NCI-H82 (cell line): ENCODE data around the gene TAGLN.
"Not testable (repeated sequence)": the region's sequence is repeated elsewhere in the genome, so short reads cannot be mapped to it uniquely, and the experiment has no call there.

Source experiments
- DNase-seq: peaks from one replicate; lab custom pipeline; 2025; lab: John Stamatoyannopoulos, UW

The TAGLN gene

DNA sequence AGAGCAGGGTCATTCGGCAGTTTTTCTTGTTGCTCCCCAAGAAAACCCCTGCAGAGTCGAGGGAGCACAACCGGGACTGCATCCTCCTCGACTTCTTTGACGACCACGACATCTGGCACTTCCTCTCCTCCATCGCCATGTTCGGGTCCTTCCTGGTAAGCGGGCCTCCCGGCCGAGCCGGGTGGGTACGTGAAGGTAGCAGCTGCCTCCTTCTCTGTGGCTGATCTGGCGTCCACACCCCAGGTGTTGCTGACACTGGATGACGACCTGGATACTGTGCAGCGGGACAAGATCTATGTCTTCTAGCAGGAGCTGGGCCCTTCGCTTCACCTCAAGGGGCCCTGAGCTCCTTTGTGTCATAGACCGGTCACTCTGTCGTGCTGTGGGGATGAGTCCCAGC lies 3.4 kb upstream of the TAGLN start:
- no peak for DNase-seq

DNA sequence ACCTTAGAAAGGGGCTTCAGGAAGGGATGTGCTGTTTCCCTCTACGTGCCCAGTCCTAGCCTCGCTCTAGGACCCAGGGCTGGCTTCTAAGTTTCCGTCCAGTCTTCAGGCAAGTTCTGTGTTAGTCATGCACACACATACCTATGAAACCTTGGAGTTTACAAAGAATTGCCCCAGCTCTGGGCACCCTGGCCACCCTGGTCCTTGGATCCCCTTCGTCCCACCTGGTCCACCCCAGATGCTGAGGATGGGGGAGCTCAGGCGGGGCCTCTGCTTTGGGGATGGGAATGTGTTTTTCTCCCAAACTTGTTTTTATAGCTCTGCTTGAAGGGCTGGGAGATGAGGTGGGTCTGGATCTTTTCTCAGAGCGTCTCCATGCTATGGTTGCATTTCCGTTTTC lies 2.2 kb upstream of the TAGLN start:
- no peak for DNase-seq

DNA sequence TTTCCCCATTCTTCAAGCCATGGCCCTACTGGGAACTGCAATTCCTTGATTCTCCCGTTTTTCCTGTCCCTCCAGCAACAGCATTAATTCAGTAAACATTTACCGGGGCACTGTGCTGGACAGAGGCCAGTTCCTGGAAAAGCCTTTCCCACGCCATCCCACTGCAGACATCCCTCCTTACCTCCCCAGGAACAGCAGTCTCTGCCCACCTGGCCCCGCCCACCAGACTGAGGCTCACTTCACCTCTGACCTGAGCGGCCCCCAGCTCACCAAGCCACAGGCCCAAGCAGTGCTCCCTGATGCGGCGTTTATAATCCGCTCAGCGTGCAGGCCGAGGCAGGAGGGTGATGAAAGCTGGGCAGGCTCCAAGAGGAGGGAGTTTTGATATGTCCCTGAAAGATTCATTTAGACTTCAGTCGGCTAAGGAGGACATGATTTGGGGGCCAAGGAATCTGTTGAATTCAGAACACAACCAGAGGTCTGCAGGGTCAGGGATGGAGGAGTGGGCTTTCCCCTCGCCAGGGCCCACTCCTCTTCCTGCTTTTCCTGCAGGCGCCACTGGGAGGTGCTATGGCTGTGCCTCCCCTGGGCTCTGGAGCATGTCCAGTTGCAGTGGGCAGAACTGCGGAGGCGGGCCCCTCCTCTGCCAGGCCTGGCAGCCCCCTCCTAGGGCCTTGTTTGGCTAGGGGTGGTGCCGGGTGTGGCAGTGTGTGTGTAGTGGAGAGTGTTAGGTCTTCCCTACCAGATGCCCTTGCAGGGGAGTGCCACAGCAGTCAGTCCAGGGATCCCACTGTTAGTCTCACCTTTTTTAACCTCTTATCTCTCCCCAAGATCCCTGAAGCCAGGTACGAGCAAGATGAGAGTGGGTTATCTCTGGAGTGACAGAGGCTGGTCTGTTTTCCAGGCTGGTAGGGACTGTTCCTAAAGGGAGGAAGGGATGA lies 1.4 kb upstream of the TAGLN start:
- DNase-seq = peak; percentile 19

DNA sequence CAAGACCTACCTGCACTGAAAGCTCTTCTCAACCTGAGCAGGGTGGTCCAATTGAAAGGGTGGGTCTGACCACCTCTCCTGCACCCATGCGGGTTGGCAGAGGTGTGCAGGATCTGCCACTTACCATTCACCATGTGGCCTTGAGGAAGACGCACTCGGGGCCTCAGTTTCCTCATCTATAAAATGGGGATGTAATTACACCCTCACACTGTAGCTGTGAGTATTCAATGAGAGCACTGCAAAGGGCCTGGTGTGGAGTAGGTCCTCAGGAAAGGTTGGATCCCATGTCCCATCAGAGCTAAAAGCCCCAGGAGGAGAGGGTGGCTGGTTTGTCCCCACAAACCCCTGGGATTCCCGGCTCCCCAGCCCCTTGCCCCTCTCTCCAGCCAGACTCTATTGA lies 557 bp upstream of the TAGLN start:
- DNase-seq = no peak

DNA sequence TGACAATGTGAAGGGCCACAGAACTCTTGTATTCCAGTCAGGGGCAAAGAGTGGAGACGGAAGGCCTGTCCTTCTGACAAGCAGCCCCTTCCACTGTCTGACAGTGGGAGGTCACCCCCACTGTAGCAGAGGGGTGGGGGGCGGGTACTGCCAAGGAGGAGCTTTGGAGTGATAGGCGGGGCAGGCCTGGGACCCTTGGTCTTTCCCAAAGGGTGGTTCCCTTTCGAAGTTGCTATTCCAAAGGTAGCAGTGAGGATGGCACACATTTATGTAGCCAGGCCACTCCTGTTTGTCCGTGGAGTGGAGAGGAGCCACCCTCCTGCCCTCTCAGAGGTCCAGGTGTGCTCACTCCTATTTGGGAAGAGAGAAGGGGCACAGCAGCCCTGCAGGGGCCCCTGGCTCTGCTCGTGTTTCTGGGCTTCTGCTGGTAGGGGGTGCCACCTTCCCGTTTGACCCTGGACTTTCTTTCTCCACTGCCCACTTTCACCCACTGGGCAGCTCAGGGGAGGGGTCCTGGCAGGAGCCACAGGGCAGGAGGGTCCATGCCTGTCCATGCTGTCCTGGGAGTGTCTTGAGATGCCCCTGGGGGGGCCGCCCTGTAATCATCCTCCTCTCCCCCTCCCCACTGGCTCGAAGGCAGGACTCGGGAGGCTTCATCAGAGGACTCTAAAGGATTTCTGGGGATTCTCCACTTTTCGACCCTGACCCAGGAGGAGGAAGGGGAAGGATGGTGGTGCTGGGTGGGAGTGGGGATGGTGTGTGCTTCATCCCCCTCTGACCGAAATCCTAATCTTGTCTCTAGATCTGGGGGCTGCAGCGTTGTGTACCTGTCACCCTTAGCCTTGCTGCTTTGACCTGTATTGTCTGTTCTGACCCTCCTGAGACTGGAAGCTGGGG lies 994 bp downstream of the TAGLN start:
- no peak for DNase-seq

DNA sequence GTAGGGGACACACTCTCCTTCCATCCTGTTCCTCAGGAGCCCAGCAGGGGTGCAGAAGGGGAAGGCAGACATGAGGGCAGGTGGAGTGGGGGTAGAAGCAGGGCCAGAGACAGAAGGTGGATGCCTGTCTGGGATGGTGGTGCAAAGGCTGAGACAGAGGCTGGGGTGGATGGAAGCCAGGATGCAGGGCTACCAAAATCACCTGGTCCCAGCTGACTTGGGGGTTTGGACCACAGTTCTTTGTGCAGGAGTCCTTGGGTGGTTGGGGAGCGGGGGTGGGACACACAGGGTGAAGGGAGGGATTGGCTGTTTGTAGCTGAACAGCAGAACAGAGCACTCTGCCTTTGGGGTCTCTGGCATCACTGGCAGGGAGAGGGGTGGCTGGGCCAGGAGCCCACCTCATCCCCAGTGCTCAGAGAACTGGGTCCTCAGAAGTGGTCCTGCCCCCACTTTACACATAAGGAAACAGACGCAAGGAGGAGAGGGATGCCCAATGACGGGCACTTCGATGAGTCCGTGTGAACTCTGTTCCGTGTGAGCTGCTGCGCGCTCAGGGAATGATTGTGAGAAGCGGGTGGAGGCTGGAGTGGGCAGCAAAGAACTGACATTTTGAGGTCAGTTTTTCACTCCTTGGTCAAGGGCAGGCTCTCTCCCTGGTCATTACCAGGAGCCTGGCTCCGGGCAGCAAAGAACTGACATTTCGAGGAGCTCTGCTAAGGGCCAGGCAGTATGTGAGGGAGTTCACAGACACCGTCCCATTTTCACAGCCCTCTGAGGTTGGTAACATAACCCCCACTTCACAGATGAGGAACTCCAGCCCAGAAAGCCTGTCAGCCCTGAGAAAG lies 1.9 kb downstream of the TAGLN start:
- DNase-seq = no peak

DNA sequence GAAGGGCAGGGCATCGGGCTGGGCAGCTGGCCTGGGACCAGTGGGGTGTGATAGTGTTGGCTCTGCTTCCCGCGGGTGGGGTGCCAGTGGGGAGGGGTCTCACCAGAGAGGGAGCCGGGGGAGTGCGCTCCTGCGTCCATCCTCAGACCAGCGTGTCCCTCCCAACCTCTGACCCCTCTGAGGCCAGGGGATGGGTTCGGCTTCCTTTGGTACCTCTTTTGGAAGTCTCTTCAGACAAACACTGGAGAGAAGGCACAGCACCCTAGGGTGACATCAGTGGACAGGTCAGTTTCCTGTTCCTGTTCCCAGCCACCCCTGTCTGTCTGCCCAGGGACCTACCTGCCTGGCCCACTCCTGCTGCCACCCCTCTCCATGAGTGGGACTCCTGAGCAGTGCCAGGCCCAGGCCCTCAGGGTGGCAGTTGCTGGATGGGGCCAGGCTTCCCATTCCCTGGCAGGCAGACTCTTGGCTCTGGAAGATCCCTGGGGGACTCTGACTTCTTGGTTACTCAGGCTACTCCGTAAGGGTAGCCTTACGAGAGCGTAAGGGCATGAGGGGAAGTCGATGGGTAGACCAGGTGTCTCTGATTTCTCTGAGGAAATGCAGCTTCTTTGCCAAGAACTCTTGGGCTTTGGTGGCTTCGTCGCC lies 2.6 kb downstream of the TAGLN start:
- no peak for DNase-seq

DNA sequence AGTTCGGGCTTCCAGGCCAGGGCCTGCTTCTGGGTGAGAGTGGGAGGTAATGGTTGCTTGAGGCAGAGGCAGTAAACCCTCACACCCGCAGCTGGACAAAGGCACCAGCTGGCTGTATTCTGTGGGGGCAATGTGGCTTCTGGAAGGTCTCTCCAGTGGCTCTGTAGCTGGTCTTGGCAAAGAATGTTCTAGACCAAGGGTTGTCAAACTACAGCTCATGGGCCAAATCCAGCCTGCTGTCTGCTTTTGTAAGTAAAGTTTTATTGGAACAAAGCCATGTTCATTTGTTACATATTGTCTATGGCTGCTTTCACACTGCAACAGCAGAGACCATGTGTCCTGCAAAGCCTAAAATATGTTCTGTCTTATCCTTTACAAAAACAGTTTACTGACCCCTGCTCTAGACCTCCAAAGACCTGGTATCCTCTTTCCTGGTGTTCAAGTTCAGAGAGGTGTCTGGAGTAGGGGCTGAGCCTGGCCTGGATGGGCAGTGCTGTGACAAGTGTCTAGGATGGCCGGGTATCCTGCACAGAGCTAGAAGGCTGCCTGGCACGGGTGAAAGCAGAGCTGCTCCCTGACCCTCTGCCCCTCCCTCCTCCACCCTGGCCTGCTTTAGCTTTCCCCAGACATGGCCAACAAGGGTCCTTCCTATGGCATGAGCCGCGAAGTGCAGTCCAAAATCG lies 3.4 kb downstream of the TAGLN start:
- no peak for DNase-seq

DNA sequence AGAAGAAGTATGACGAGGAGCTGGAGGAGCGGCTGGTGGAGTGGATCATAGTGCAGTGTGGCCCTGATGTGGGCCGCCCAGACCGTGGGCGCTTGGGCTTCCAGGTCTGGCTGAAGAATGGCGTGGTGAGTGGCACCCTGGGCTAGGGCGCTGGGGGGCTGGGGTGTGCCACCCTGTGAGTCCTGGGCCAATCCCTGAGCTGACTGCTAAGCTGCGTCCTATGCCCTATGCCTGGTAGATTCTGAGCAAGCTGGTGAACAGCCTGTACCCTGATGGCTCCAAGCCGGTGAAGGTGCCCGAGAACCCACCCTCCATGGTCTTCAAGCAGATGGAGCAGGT lies 3.9 kb downstream of the TAGLN start:
- DNase-seq = no peak

DNA sequence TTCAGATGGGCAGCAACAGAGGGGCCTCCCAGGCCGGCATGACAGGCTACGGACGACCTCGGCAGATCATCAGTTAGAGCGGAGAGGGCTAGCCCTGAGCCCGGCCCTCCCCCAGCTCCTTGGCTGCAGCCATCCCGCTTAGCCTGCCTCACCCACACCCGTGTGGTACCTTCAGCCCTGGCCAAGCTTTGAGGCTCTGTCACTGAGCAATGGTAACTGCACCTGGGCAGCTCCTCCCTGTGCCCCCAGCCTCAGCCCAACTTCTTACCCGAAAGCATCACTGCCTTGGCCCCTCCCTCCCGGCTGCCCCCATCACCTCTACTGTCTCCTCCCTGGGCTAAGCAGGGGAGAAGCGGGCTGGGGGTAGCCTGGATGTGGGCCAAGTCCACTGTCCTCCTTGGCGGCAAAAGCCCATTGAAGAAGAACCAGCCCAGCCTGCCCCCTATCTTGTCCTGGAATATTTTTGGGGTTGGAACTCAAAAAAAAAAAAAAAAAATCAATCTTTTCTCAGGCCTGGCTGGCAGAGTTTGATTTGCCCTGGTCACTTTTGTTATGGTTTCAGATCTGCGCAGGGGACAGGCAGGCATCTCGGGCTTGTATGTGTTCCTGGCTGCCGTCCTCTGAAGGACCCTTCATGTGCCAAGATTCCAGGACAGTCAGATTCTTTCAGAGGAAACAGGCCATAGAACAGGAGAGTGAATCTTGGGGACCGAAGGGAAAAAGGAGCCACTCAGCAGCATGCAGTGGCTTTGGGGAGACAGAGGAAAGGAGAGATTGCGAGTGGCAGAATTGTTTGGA lies 5.3 kb downstream of the TAGLN start:
- DNase-seq = no peak

DNA sequence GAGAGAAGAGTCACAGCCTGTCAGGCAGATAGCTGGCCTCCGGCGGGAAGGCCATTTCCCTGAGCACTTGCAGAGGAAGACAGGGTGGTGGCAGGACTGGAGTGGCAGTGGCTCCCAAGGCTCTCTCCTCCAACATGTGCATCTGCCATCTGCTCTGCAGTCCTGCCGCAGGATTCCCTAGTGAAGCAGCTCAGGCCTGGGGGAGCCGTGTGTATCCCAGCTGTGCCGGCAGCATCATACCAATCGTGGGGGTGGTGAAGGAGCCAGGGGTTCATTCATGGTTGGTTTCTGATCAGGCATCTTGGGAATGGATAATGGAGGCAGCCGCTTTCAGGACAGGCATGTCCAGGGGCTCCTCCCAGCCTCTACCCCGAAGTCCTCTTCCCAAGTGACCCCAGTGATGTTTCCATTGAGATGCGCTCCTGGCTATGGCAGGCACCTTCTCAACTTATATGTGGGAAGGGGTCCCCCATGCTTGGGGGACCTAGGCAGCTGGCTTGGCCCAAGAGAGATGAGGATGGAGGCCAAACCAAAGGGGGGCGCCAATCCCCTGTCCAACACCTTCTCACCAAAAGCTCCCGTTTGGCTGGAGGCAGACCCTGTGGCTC lies 6.1 kb downstream of the TAGLN start:
- DNase-seq = peak; percentile 22

DNA sequence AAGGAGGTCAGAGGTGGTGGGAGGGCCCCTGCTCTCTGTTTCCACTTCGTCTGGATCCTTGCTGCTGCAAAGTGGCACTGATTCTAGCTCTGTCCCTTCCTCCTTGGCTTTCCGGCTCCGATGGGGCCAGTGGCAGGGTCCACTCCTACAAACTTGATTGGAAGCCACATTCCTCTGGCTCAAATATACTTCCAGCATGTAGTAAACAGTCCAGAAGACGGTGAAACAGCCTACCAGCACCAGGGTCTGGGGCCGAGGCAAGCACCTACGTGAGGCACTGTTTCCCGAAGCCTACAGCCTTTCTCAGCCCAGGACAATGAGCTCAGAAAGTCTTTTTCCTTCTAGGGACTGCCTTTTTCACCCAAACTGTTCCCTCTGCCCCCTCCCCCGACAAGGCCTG lies 6.9 kb downstream of the TAGLN start:
- not testable (repeated sequence) for DNase-seq

DNA sequence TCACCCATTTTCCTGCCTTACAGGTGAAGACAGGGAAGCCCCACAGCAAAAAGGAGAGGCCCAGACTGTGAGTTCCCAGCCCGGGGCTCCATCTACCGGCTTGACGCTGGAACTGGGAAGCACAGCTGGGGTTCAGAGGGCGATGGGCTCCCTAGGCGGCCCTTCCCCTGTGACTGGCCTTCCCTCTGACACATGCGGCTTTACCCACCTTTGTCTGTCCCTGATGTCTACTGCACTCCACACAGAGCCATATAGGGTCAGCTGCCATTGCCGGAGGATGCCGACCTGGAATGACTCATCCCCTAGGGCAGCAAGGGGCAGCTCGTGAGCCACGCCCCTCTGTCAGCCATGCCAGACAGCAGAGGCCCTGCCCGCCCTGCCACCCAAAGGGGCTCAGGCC lies 7.7 kb downstream of the TAGLN start:
- not testable (repeated sequence) for DNase-seq

DNA sequence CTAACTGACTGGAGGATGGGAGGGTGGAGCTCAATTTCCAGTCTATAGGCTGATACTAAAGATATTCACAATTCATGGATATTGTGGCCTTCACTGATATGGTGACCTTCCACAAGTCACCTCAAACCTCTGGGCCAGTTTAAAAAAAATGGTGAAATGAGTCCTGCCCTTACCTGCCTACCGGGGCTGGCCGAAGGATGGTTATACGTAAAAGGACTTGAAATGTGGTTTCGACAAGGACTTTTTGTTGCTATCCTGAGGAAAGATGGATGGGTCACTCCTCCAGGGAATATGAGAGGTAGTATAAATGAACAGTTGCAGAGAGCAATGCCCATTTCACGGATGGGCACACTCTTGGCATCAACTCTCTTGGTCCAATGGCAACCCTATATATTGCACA lies 8.3 kb downstream of the TAGLN start:
- not testable (repeated sequence) for DNase-seq

DNA sequence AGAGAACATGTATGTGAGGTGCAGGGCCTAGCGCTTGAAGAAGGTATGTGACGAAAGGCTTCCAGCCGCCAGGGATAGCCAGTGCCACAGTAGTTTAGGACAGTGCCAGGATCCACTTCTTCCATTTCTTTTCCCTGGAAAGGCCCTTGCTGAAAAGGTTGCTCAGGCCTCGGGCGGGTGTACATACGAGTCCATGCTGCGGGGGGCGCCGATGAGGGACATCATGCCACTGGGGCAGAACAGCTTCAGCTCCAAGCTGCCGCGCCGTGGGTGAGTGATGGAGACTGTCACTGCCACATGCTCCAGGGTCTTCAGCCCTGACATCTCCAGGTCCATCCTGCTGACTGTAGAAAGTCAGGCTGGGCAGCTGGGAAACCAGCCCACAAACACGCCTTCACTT lies 9.5 kb downstream of the TAGLN start:
- DNase-seq = not testable (repeated sequence)

DNA sequence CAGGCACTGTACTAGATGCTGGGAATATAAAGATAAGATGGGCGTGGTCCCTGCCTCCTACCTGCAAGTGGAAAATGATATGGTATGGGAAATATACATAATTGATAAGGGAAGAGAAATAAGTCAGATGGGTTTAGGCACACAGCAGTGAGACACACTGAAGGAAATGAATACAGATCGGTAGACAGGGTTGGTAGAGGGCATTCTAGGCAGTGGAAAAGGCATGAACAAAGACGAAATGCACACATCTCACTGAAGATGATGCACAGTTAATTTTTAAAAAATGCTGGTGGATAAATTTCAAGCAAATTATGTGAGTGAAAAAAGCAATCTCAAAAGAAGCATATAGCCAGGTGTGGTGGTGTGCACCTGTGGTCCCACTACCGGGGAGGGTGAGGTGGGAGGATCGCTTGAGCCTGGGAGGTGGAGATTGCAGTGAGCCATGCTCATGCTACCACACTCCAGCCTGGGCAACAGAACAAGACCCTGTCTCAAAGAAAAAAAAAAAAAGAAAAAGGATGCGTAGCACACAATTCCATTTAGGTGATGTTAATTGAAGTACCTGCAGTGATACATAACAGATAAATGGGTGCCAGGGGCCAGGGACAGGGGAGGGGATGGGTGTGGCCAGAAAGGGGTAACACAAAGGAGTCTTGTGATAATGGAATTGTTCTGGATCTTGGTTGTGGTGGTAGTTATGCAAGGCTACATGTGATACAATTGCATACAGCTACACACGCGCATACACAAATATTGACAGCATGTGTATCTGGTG lies 10.4 kb downstream of the TAGLN start:
- not testable (repeated sequence) for DNase-seq

DNA sequence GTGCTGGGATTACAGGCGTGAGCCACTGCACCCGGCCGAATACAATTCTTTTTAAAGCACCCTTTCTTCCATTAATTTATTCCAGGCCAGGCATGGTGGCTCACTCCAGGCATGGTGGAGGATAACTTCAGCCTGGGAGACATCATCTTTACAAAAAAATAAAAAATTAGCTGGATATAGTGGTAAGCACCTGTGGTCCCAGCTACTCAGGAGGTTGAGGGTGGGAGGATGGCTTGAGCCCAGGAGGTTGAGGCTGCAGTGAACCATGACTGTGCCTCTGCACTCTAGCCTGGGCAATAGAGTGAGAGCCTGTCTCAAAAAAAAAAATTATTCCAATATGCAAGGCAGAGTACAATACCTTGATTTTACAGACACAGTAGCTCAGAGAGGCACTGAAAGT lies 11.4 kb downstream of the TAGLN start:
- DNase-seq = no peak

DNA sequence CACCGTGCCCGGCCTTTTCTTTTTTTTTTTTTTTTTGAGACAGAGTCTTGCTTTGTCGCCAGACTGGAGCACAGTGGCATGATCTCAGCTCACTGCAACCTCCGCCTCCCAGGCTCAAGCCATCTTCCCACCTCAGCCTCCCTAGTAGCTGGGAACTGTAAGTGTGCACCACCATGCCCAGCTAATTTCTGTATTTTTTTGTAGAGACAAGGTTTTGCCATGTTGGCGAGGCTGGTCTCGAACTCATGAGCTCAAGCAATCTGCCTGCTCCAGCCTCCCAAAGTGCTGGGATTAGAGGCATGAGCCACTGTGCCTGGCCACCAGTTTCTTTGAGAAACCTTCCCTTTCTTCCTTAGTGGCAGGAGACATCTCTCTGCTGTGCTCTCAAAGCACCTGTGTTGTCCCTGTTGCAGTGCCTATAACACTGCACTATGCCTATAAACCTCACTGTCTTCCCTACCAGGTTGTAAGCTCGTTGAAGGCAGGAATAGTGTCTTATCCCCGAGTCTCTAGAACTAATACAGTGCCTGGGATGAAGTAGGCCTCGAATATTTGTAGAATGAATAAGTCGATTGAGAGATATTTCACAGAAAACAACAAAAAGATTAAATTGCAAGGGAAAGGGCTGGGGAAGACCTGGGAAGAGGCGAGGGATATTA lies 13.7 kb downstream of the TAGLN start:
- DNase-seq = no peak
